GM12878 (cell line): ENCODE results near the gene CCDC51. TPM values are rescaled to one million over a fixed set of nuclear protein-coding genes. Genes with fewer than 3 reads are reported as not detected.

Source experiments
- ATAC-seq: fragments of 200-7000 bp; cut with Tn5 transposase; 3 replicates; pipeline ENCODE4 v1.9.1; 2020; ENCODE audit warnings: mild to moderate bottlenecking, moderate library complexity
- BruUV-seq: library from RNA; stranded (reverse); fragments of 400-500 nt; replicated peaks from 2 replicates; lab custom pipeline; 2021; lab: Mats Ljungman, UMichigan
- CTCF ChIA-PET: fragments of 300-600 bp; sonication (Branson Sonifier 250); formaldehyde crosslinking; extraction: SDS; loops from one replicate; lab custom pipeline; 2021; ENCODE audit warnings: inconsistent platforms; lab: Yijun Ruan, JAX
- POLR2A ChIA-PET: fragments of 350-600 bp; formaldehyde crosslinking; extraction: SDS; loops from one replicate; lab custom pipeline; 2021; ENCODE audit warnings: inconsistent platforms; lab: Charles Lee
- RAD21 ChIA-PET: fragments of 300-600 bp; sonication (Branson Sonifier 250); formaldehyde crosslinking; loops from one replicate; lab custom pipeline; 2023; ENCODE audit warnings: antibody characterized with exemption; ENCODE audit not compliant: unreplicated experiment; lab: Charles Lee
- SMC1A ChIA-PET: fragments of 300-600 bp; sonication (Branson Sonifier 250); formaldehyde crosslinking; loops from one replicate; lab custom pipeline; 2023; ENCODE audit not compliant: unreplicated experiment, uncharacterized antibody; lab: Charles Lee
- DNase-seq: peaks from one replicate; pipeline ENCODE4 v3.0.0-alpha.2; 2011; ENCODE audit warnings: low read depth, low spot score
- FAIRE-seq: peaks from 3 replicates; lab custom pipeline; 2011; peaks lifted over from hg19 to GRCh38; lab: Jason Lieb, UNC
- H2AFZ ChIP-seq: 2 replicates; pipeline ENCODE4 v1.6.0; 2011; ENCODE audit warnings: low read depth, low read length, control low read depth; ENCODE audit not compliant: control insufficient read depth
- H3K27ac ChIP-seq: 2 replicates; pipeline ENCODE4 v1.5.1; 2011; ENCODE audit warnings: control low read depth; ENCODE audit not compliant: control insufficient read depth, insufficient read depth
- H3K27me3 ChIP-seq, 2 experiments: replicated peaks in 1 of 2; 2 replicates each; pipeline versions ENCODE4 v1.6.0 to v1.6.1; 2011; ENCODE audit warnings: low read length in 1 of 2; ENCODE audit not compliant: control insufficient read depth in 2 of 2, insufficient read depth in 2 of 2
- H3K36me3 ChIP-seq, 2 experiments: 2 replicates each; pipeline ENCODE4 v1.5.1; 2011; ENCODE audit warnings: low read length in 1 of 2; ENCODE audit not compliant: control insufficient read depth in 2 of 2, insufficient read depth in 2 of 2
- H3K4me1 ChIP-seq: 2 replicates; pipeline ENCODE4 v1.6.1; 2011; ENCODE audit warnings: mild to moderate bottlenecking, low read length, moderate library complexity, mixed read lengths; ENCODE audit not compliant: control insufficient read depth, insufficient read depth
- H3K4me2 ChIP-seq: 2 replicates; pipeline ENCODE4 v1.6.0; 2011; ENCODE audit warnings: control low read depth; ENCODE audit not compliant: control insufficient read depth, insufficient read depth
- H3K4me3 ChIP-seq: fragments of 200-600 bp; sonication (generic); 2 replicates; pipeline ENCODE4 v1.5.1; 2016
- H3K79me2 ChIP-seq: 2 replicates; pipeline ENCODE4 v1.6.0; 2011; ENCODE audit warnings: low read length; ENCODE audit not compliant: control insufficient read depth, insufficient read depth
- H3K9ac ChIP-seq: 2 replicates; pipeline ENCODE4 v1.8.0; 2011; ENCODE audit warnings: low read length, control low read depth, mixed read lengths; ENCODE audit not compliant: control insufficient read depth, insufficient read depth
- H3K9me3 ChIP-seq: replicated peaks from 3 replicates; pipeline ENCODE4 v1.5.1; 2011; ENCODE audit warnings: mild to moderate bottlenecking, low read length; ENCODE audit not compliant: control insufficient read depth, insufficient read depth
- H4K20me1 ChIP-seq: 2 replicates; pipeline ENCODE4 v1.6.0; 2011; ENCODE audit not compliant: control insufficient read depth, insufficient read depth
- BACH1 ChIP-seq: fragments of 450-650 bp; IDR thresholded peaks from 2 replicates; pipeline ENCODE4 v1.6.1; 2017; ENCODE audit warnings: mild to moderate bottlenecking, borderline replicate concordance
- BCL11A ChIP-seq: IDR thresholded peaks from 2 replicates; pipeline ENCODE4 v1.6.1; 2011; ENCODE audit warnings: low read depth, low read length
- DPF2 ChIP-seq: fragments of 450-650 bp; IDR thresholded peaks from 2 replicates; pipeline ENCODE4 v1.6.1; 2017; ENCODE audit warnings: mild to moderate bottlenecking
- ELK1 ChIP-seq: IDR thresholded peaks from 2 replicates; pipeline ENCODE4 v1.6.1; 2012; ENCODE audit warnings: low read depth, low read length, improper control_type of control experiment
- KAT2A ChIP-seq: conservative IDR thresholded peaks from 2 replicates; pipeline ENCODE4 v1.6.1; 2011; ENCODE audit warnings: low read depth, low read length; ENCODE audit not compliant: control insufficient read depth
- MTA2 ChIP-seq: fragments of 450-650 bp; IDR thresholded peaks from 2 replicates; pipeline ENCODE4 v1.6.1; 2016; ENCODE audit warnings: low read depth, mild to moderate bottlenecking, moderate library complexity
- NBN ChIP-seq: fragments of 450-650 bp; IDR thresholded peaks from 2 replicates; pipeline ENCODE4 v1.6.1; 2016
- NR2C1 ChIP-seq: fragments of 450-650 bp; IDR thresholded peaks from 2 replicates; pipeline ENCODE4 v1.6.1; 2017; ENCODE audit warnings: antibody characterized with exemption, mild to moderate bottlenecking, moderate library complexity
- NR2C2 ChIP-seq: IDR thresholded peaks from 2 replicates; pipeline ENCODE4 v1.6.1; 2011; ENCODE audit warnings: borderline replicate concordance, low read depth; ENCODE audit not compliant: control insufficient read depth, insufficient read length
- POLR2AphosphoS2 ChIP-seq: IDR thresholded peaks from 2 replicates; pipeline ENCODE4 v1.6.1; 2011; ENCODE audit warnings: low read depth, mild to moderate bottlenecking, low read length, improper control_type of control experiment, moderate library complexity
- SIN3A ChIP-seq: IDR thresholded peaks from 2 replicates; pipeline ENCODE4 v1.6.1; 2012; ENCODE audit warnings: low read depth, low read length, improper control_type of control experiment
- SUZ12 ChIP-seq: fragments of 200-600 bp; sonication (generic); IDR thresholded peaks from one replicate; pipeline ENCODE4 v1.6.1; 2018; ENCODE audit warnings: antibody characterized with exemption, mild to moderate bottlenecking; ENCODE audit not compliant: unreplicated experiment
- ZNF384 ChIP-seq: IDR thresholded peaks from 2 replicates; pipeline ENCODE4 v1.6.1; 2012; ENCODE audit warnings: low read depth, mild to moderate bottlenecking, low read length, improper control_type of control experiment, borderline replicate concordance
- ZNF592 ChIP-seq: fragments of 450-650 bp; IDR thresholded peaks from 2 replicates; pipeline ENCODE4 v1.6.1; 2017; ENCODE audit warnings: mild to moderate bottlenecking, moderate library complexity
- WGBS: methylation state at CpG from one replicate; pipeline ENCODE4 v1.1.6; 2016; ENCODE audit warnings: low lambda C conversion rate; ENCODE audit not compliant: insufficient replicate concordance, insufficient coverage; ENCODE audit errors: missing lambda C conversion rate; 5-methylcytosine and 5-hydroxymethylcytosine counted together
- in situ Hi-C: fragments of 300-500 bp; cut with MboI; formaldehyde crosslinking; loops from 9 replicates; pipeline ENCODE4 v1.14.3; 2018; ENCODE audit warnings: mixed read lengths
- intact Hi-C: fragments of 100-400 bp; cut with micrococcal nuclease; formaldehyde crosslinking; loops from one replicate; pipeline ENCODE4 v1.14.2; 2022; ENCODE audit not compliant: unreplicated experiment
- polyA plus RNA-seq, 11 experiments: library from polyadenylated mRNA; depleted of rRNA in 4 of 11; unstranded in 6 of 11; stranded (reverse) in 5 of 11; fragments of >200 nt; fragmentation: Nextera tagmentation in 4 of 11; fragmentation: Illumina TruSeq in 1 of 11; extraction: Ambion mirVana in 4 of 11; extraction: Trizol in 1 of 11; gene quantifications; 1 replicate in 1 of 11; 2 replicates in 10 of 11; pipeline versions ENCODE4 v1.2.1 to v1.2.3, GENCODE V29; 2011 to 2016; ENCODE audit warnings: inconsistent platforms in 2 of 11, missing spikeins in 2 of 11, low read depth in 1 of 11
- total RNA-seq, 4 experiments: library from RNA; depleted of rRNA in 3 of 4; stranded (reverse); fragments of >200 nt in 3 of 4; fragmentation: Illumina TruSeq in 1 of 4; extraction: Trizol in 1 of 4; gene quantifications; 2 replicates each; pipeline versions ENCODE4 v1.2.1 to v1.2.3, GENCODE V29; 2013 to 2021
- TF ChIP-seq, protein P1 (sequence below): IDR thresholded peaks from 2 replicates; pipeline ENCODE4 v1.6.1; 2011; ENCODE audit warnings: low read depth, low read length, improper control_type of control experiment, borderline replicate concordance

Gene CCDC51
- total and polyA plus RNA-seq, 10 of the 15 experiments (the other 5 are each of a cell fraction or from before 2014, with no cell fraction given): 10.6 to 54.9 (median 28.5) TPM

GRCh38 chr3:48419149-48419548, 20.8 kb downstream of the CCDC51 start:
- ATAC-seq (no peak), DNase-seq (no peak), FAIRE-seq (no peak)
- ChIA-PET POLR2A (no interaction called here), CTCF (interaction anchor here (0.7 to 22.0 kb wide), 4 partner anchors 17 to 130 kb away, joined by 3 to 757 read pairs (median 4); partner anchors contain the start of genes CCDC51 and TMA7), SMC1A (interaction anchor here (2.6 kb wide), 1 partner anchor 17 kb away, joined by 8 read pairs; no protein-coding TSS in a partner anchor), RAD21 (interaction anchor here (1.8 to 1.9 kb wide), 2 partner anchors 17 to 18 kb away, joined by 5 read pairs; no protein-coding TSS in a partner anchor)
- Histone ChIP-seq H3K36me3 (no peaks in the 10 kb centered on the region), H3K9ac (no peak overlapping the region), H3K27me3 (no peaks in the 10 kb centered on the region), H3K9me3 (no peaks in the 10 kb centered on the region), H3K27ac (no peak overlapping the region), H3K79me2 (no peaks in the 10 kb centered on the region), H3K4me3 (no peak overlapping the region), H3K4me1 (no peaks in the 10 kb centered on the region), H3K4me2 (no peak overlapping the region), H2AFZ (no peak overlapping the region), H4K20me1 (no peaks in the 10 kb centered on the region)
- 31% methylated on average over 9 of the region's 9 CpGs for WGBS
- BruUV-seq: no TSS peak
- in situ Hi-C loops (no loop called here), intact Hi-C loops (no loop called here)
- no peak for TF ChIP-seq DPF2
- TF ChIP-seq ZNF384: no peak
- no peak for TF ChIP-seq NR2C1
- no peak for TF ChIP-seq POLR2AphosphoS2
- TF ChIP-seq ELK1: no peak
- TF ChIP-seq SUZ12: no peak
- no peak for TF ChIP-seq KAT2A
- no peak for TF ChIP-seq NR2C2
- TF ChIP-seq MTA2: no peak
- no peak for TF ChIP-seq ZNF592
- TF ChIP-seq NBN: no peak
- TF ChIP-seq, protein P1, sequence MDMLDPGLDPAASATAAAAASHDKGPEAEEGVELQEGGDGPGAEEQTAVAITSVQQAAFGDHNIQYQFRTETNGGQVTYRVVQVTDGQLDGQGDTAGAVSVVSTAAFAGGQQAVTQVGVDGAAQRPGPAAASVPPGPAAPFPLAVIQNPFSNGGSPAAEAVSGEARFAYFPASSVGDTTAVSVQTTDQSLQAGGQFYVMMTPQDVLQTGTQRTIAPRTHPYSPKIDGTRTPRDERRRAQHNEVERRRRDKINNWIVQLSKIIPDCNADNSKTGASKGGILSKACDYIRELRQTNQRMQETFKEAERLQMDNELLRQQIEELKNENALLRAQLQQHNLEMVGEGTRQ: no peak
- TF ChIP-seq SIN3A: no peak
- TF ChIP-seq BCL11A: no peak
- no peak for TF ChIP-seq BACH1
